RWPE2 (cell line): Measurements from ENCODE around the gene PACS1.

ENCODE experiments used
- ATAC-seq: fragments of 200-7000 bp; cut with Tn5 transposase; 3 replicates; pipeline ENCODE4 v1.9.1; 2021; ENCODE audit warnings: low read depth
- DNase-seq: peaks from one replicate; pipeline ENCODE4 v3.0.0-alpha.2; 2020; ENCODE audit warnings: low spot score
- H3K27ac ChIP-seq: fragments of 450-650 bp; 2 replicates; pipeline ENCODE4 v1.5.1; 2017; ENCODE audit warnings: mild to moderate bottlenecking; ENCODE audit not compliant: poor library complexity, severe bottlenecking
- H3K27me3 ChIP-seq: fragments of 250-450 bp; sonication (Bioruptor Pico); 2 replicates; pipeline ENCODE4 v1.5.1; 2021; ENCODE audit warnings: mild to moderate bottlenecking, moderate library complexity; ENCODE audit not compliant: insufficient read depth, poor library complexity, severe bottlenecking
- H3K36me3 ChIP-seq: fragments of 250-450 bp; sonication (Bioruptor Pico); 2 replicates; pipeline ENCODE4 v1.5.1; 2020; ENCODE audit warnings: low read depth, mild to moderate bottlenecking, moderate library complexity
- H3K4me1 ChIP-seq: fragments of 250-450 bp; sonication (Bioruptor Pico); 2 replicates; pipeline ENCODE4 v1.5.1; 2021; ENCODE audit warnings: mild to moderate bottlenecking, moderate library complexity; ENCODE audit not compliant: insufficient read depth, poor library complexity, severe bottlenecking
- H3K4me3 ChIP-seq: fragments of 250-450 bp; sonication (Bioruptor Pico); 2 replicates; pipeline ENCODE4 v1.5.1; 2021; ENCODE audit warnings: mild to moderate bottlenecking, moderate library complexity; ENCODE audit not compliant: severe bottlenecking
- H3K9me3 ChIP-seq: fragments of 250-450 bp; sonication (Bioruptor Pico); 2 replicates; pipeline ENCODE4 v1.5.1; 2021; ENCODE audit warnings: mild to moderate bottlenecking, moderate library complexity; ENCODE audit not compliant: severe bottlenecking
- TF ChIP-seq, protein P1 (sequence below): fragments of 450-650 bp; IDR thresholded peaks from one replicate; pipeline ENCODE4 v1.5.1; 2017; ENCODE audit warnings: mild to moderate bottlenecking, moderate library complexity; ENCODE audit not compliant: poor library complexity, severe bottlenecking

PACS1 gene

DNA sequence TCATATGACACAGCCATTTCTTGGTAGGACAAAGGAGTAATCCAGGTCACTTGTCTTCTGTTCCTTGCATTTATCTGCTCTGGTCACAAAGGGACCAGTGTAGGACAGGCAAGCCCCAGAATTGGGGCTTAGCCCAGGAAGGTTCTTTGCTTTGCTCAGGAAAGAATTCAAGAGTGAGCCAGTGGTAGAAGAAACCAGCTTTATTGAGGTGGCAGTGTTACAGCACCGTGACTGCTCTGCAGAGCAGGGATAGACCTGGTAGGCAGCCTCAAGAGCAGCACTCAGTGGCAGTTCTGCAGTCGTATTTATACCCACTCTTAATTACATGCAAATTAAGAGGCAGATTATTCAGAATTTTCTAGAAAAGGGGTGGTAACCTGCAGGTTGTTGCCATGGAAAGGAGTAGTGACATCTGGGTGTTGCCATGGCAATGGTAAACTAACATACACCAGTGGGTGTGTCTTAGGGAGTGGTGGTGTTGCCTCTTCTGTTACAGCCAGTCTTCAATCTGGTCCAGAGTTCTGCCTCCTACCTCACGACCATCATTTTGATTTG lies 113.5 kb downstream of the PACS1 start:
- DNase-seq (no peak), ATAC-seq (0 out of 3 replicates have a peak, but pooled peaks have one; percentile 29)
- Histone ChIP-seq H3K4me1 (peaks cover 4% of the 10 kb centered on the region), H3K9me3 (no peaks in the 10 kb centered on the region), H3K36me3 (no peaks in the 10 kb centered on the region), H3K27me3 (no peaks in the 10 kb centered on the region), H3K4me3 (no peak overlapping the region), H3K27ac (no peak overlapping the region)
- TF ChIP-seq, protein P1, sequence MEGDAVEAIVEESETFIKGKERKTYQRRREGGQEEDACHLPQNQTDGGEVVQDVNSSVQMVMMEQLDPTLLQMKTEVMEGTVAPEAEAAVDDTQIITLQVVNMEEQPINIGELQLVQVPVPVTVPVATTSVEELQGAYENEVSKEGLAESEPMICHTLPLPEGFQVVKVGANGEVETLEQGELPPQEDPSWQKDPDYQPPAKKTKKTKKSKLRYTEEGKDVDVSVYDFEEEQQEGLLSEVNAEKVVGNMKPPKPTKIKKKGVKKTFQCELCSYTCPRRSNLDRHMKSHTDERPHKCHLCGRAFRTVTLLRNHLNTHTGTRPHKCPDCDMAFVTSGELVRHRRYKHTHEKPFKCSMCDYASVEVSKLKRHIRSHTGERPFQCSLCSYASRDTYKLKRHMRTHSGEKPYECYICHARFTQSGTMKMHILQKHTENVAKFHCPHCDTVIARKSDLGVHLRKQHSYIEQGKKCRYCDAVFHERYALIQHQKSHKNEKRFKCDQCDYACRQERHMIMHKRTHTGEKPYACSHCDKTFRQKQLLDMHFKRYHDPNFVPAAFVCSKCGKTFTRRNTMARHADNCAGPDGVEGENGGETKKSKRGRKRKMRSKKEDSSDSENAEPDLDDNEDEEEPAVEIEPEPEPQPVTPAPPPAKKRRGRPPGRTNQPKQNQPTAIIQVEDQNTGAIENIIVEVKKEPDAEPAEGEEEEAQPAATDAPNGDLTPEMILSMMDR: no peak

DNA sequence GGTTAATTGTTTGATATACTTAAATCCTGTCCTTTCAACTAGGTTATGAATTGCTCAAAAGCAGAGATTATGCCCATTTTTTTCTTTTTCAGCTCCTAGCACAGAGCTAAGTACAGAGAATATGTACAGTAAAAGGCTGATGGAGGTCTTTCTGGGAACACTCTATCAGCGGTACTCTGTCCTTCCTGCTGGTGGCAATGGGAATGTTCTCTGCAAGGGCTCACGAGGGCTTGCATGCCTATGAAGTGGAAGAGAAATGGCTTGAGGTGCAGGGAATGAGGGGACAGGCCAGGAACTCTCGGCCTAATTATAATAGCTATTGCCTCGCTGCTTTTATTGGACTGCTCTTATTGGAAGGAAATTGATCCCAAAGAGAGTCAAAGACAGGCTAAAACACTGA lies 114.7 kb downstream of the PACS1 start:
- no peaks in the 10 kb centered on the region for H3K9me3 ChIP-seq
- TF ChIP-seq, protein P1: no peak
- H3K36me3 ChIP-seq: no peaks in the 10 kb centered on the region
- no peak overlapping the region for H3K4me3 ChIP-seq
- peaks cover 8% of the 10 kb centered on the region for H3K4me1 ChIP-seq
- H3K27me3 ChIP-seq: no peaks in the 10 kb centered on the region
- ATAC-seq (no peak), DNase-seq (no peak)
- no peak overlapping the region for H3K27ac ChIP-seq

DNA sequence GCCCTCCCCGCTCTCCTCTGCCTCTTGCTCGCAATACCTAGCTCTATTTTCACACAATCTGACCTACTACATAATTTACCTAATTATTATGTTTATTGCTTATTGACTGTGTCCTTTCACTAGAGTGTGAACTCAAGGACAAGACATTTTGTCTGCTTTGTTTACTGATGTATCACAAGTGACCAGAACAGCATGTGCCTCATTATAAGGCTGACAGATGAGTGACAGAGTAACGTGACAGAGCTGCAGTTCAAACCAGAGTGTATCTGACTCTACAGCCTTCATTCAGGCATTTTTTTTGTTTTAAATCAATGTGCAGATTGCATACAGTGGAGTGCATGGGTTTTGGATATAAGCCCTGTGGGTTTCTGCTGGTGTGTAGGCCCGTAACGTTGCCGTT lies 116.4 kb downstream of the PACS1 start:
- peaks cover 12% of the 10 kb centered on the region for H3K4me1 ChIP-seq
- TF ChIP-seq, protein P1: no peak
- no peak overlapping the region for H3K4me3 ChIP-seq
- ATAC-seq (no peak), DNase-seq (no peak)
- H3K9me3 ChIP-seq: no peaks in the 10 kb centered on the region
- no peaks in the 10 kb centered on the region for H3K27me3 ChIP-seq
- no peak overlapping the region for H3K27ac ChIP-seq
- 0 out of 2 replicates have a peak, but pooled peaks cover 3% of the 10 kb centered on the region for H3K36me3 ChIP-seq

DNA sequence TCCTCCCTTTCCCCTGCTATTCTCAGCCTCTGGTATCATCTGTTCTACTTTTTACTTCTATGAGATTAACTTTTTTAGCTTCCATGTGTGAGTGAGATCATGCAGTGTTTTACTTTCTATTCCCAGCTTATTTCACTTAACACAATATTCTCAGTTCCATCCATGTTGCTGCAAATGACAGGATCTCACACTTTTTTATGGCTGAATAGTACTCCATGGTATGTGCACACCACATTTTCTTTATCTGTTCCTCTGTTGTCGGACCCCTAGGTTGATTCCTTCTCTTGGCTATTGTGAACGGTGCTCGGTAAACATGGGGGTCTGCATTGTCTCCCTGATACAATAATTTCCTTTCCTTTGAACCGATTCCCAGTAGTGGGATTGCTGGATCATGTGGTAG lies 117.4 kb downstream of the PACS1 start:
- peaks cover 15% of the 10 kb centered on the region for H3K4me1 ChIP-seq
- TF ChIP-seq, protein P1: no peak
- 0 out of 2 replicates have a peak, but pooled peaks cover 3% of the 10 kb centered on the region for H3K36me3 ChIP-seq
- DNase-seq: no peak
- no peak overlapping the region for H3K27ac ChIP-seq
- no peaks in the 10 kb centered on the region for H3K9me3 ChIP-seq
- no peak overlapping the region for H3K4me3 ChIP-seq
- no peak for ATAC-seq
- H3K27me3 ChIP-seq: no peaks in the 10 kb centered on the region

DNA sequence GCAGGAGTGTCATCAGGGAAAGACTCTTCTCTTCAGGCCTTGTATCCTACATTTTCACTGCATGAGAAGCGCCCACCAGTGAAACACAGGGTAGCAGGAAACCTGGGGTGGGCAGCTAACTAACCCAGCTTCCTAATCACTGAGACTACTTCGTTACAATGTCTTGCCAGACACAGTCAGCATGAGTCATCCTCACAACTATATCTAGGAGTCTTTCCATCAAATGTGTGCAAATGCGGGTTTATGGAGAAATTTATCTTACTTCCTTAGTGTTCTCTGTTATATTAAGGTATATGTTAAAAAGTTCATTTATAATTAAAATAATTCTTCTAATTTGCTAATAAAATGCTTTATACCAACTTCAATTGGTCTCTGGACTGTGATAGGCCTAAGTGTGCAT lies 118.5 kb downstream of the PACS1 start:
- peak overlapping the region; percentile 19 for H3K27ac ChIP-seq
- TF ChIP-seq, protein P1: no peak
- peaks cover 15% of the 10 kb centered on the region for H3K4me1 ChIP-seq
- H3K27me3 ChIP-seq: no peaks in the 10 kb centered on the region
- ATAC-seq (peak; percentile 87), DNase-seq (no peak)
- no peak overlapping the region for H3K4me3 ChIP-seq
- H3K9me3 ChIP-seq: no peaks in the 10 kb centered on the region
- peaks cover 11% of the 10 kb centered on the region for H3K36me3 ChIP-seq
